Measurements from ENCODE around the gene CCDC90B. TPM values are rescaled to one million over a fixed set of nuclear protein-coding genes. Genes with fewer than 3 reads are reported as not detected.
"Not testable (repeated sequence)": the region's sequence is repeated elsewhere in the genome, so short reads cannot be mapped to it uniquely, and the experiment has no call there.

The CCDC90B gene
- total RNA-seq (2014; rRNA removed; shearing (Covaris generic)), result 49.8 and 90.9 TPM in 2 replicates

- DNase-seq (ENCODE audit: low spot score), result peak; percentile 98
Observed at GRCh38 chr11:83285771-83286528, at the start of gene CCDC90B. TSS of gene CCDC90B (minus strand) at chr11:83286367. CDS start at chr11:83285972, 395 bp downstream.

- DNase-seq (ENCODE audit: low spot score), result no peak
Observed at GRCh38 chr11:83335446-83336070, 49.4 kb upstream of the CCDC90B start.

GRCh38 chr11:83330303-83330702 lies 44.1 kb upstream of the CCDC90B start:
- no peak for DNase-seq (ENCODE audit: low spot score)

GRCh38 chr11:83326326-83326725 lies 40.2 kb upstream of the CCDC90B start:
- no peak for DNase-seq (ENCODE audit: low spot score)

GRCh38 chr11:83319346-83319745 lies 33.2 kb upstream of the CCDC90B start:
- no peak for DNase-seq (ENCODE audit: low spot score)

- DNase-seq (ENCODE audit: low spot score), result no peak
Observed at GRCh38 chr11:83318931-83319330, 32.8 kb upstream of the CCDC90B start.

- DNase-seq (ENCODE audit: low spot score), result no peak
Observed at GRCh38 chr11:83317757-83318690, 31.9 kb upstream of the CCDC90B start.

- DNase-seq (ENCODE audit: low spot score), result not testable (repeated sequence)
Observed at GRCh38 chr11:83316897-83317268, 30.7 kb upstream of the CCDC90B start.

GRCh38 chr11:83316143-83316896 lies 30.2 kb upstream of the CCDC90B start:
- DNase-seq (ENCODE audit: low spot score), result not testable (repeated sequence)

GRCh38 chr11:83312430-83312829 lies 26.3 kb upstream of the CCDC90B start:
- DNase-seq (ENCODE audit: low spot score), result no peak

- no peak for DNase-seq (ENCODE audit: low spot score)
Observed at GRCh38 chr11:83311701-83312100, 25.5 kb upstream of the CCDC90B start.

- no peak for DNase-seq (ENCODE audit: low spot score)
Observed at GRCh38 chr11:83310718-83311117, 24.6 kb upstream of the CCDC90B start.

- not testable (repeated sequence) for DNase-seq (ENCODE audit: low spot score)
Observed at GRCh38 chr11:83308536-83308935, 22.4 kb upstream of the CCDC90B start.

GRCh38 chr11:83306200-83307080 lies 20.3 kb upstream of the CCDC90B start:
- DNase-seq (ENCODE audit: low spot score), result no peak

- no peak for DNase-seq (ENCODE audit: low spot score)
Observed at GRCh38 chr11:83303316-83303715, 17.1 kb upstream of the CCDC90B start.

- no peak for DNase-seq (ENCODE audit: low spot score)
Observed at GRCh38 chr11:83302151-83302550, 16.0 kb upstream of the CCDC90B start.

- no peak for DNase-seq (ENCODE audit: low spot score)
Observed at GRCh38 chr11:83299681-83300080, 13.5 kb upstream of the CCDC90B start.

GRCh38 chr11:83294208-83294607 lies 8.0 kb upstream of the CCDC90B start:
- no peak for DNase-seq (ENCODE audit: low spot score)

- no peak for DNase-seq (ENCODE audit: low spot score)
Observed at GRCh38 chr11:83293457-83293774, 7.2 kb upstream of the CCDC90B start.

GRCh38 chr11:83292709-83293456 lies 6.7 kb upstream of the CCDC90B start:
- peak; percentile 67 for DNase-seq (ENCODE audit: low spot score)

Data from H4 (cell line).